ENCODE data around the gene BLVRA. TPM values are rescaled to one million over a fixed set of nuclear protein-coding genes. Genes with fewer than 3 reads are reported as not detected.
"Not testable (repeated sequence)": the region's sequence is repeated elsewhere in the genome, so short reads cannot be mapped to it uniquely, and the experiment has no call there.

Gene BLVRA
- total and polyA plus RNA-seq, 2 experiments from 2014 or later = 21.0 to 34.2 TPM

DNA sequence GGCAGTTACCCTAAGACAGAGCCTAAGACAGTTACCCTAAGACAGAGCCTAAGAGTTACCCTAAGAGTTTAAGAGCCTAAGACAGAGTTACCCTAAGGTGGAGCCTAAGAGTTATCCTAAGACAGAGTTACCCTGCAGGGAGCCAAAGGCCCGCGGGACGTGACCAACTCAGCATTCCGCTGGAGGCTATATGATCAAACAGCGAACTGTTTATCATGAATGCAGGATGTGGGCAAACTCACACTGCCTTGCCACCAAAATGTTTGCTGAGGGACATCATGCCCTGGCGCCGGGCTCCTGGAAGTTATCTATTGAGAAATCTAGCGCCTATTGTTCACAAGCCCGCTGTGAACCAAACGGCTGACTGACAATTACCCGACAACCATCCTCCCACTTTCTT lies 49.9 kb downstream of the BLVRA start:
- H2AFZ ChIP-seq = no peak overlapping the region
- no peaks in the 10 kb centered on the region for H3K36me3 ChIP-seq (replicated peaks; ENCODE audit: insufficient read depth, low read depth)

DNA sequence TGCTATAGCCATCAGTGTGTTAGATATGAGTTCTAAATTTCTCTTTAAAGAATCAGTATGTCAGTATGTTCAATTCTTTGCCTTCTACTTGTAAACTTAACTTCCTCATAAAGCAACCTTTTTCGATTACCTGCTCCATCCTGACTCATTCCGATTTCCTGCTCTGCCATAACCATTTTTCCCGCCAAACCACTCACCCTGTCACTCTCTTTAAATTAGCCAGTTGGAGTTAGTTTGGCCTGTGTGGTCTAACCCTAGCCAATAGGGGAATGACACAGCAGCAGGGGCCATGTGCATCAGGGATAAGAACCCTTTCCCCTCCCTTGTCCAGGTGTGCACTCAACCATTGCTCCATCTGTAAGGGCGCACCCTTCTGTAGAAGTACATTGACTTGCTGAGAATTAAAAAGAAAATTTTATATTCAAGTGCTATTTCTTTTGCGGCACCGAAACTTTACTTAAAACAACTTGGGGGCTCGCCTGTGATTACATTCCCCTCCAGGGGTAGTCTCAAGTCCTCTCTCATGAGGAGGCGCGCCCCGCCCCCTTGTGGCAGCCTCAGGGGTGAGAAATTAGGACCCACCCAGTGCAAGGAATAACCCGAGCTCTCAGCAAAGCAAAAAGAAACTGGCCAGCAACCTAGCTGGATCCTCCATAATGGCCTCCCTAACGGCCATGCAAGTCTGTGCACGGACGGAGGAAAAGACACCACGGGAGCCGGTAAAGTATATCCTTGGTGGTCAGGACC lies 51.9 kb downstream of the BLVRA start:
- not testable (repeated sequence) for H3K9me2 ChIP-seq (replicated peaks; ENCODE audit: insufficient read depth); DNase-seq (ENCODE audit: low spot score); H3K79me2 ChIP-seq; H2AFZ ChIP-seq; H3K4me2 ChIP-seq; H4K20me1 ChIP-seq (ENCODE audit: insufficient read depth, poor library complexity, severe bottlenecking); H3K4me1 ChIP-seq (ENCODE audit: insufficient read depth); H3K27me3 ChIP-seq; H3K27ac ChIP-seq; H3K36me3 ChIP-seq (replicated peaks; ENCODE audit: insufficient read depth, low read depth); H3K9me3 ChIP-seq (ENCODE audit: low read depth); H3K4me3 ChIP-seq
- TF ChIP-seq, protein P1, sequence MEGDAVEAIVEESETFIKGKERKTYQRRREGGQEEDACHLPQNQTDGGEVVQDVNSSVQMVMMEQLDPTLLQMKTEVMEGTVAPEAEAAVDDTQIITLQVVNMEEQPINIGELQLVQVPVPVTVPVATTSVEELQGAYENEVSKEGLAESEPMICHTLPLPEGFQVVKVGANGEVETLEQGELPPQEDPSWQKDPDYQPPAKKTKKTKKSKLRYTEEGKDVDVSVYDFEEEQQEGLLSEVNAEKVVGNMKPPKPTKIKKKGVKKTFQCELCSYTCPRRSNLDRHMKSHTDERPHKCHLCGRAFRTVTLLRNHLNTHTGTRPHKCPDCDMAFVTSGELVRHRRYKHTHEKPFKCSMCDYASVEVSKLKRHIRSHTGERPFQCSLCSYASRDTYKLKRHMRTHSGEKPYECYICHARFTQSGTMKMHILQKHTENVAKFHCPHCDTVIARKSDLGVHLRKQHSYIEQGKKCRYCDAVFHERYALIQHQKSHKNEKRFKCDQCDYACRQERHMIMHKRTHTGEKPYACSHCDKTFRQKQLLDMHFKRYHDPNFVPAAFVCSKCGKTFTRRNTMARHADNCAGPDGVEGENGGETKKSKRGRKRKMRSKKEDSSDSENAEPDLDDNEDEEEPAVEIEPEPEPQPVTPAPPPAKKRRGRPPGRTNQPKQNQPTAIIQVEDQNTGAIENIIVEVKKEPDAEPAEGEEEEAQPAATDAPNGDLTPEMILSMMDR (IDR thresholded peaks at IDR 0.05; ENCODE audit: poor library complexity) = peak; percentile 9
- WGBS (ENCODE audit: low lambda C conversion rate, missing lambda C conversion rate) = 87% methylated on average over 16 of the region's 16 CpGs

More for the DNA sequence above, 49.9 kb downstream of the BLVRA start:
- WGBS (ENCODE audit: low lambda C conversion rate, missing lambda C conversion rate) = 80% methylated on average over 11 of the region's 11 CpGs
- Histone ChIP-seq H3K9me2 (replicated peaks; ENCODE audit: insufficient read depth) (no peaks in the 10 kb centered on the region), H3K9me3 (ENCODE audit: low read depth) (no peaks in the 10 kb centered on the region), H3K4me2 (no peak overlapping the region), H3K79me2 (no peaks in the 10 kb centered on the region), H3K4me1 (ENCODE audit: insufficient read depth) (no peaks in the 10 kb centered on the region), H3K4me3 (no peak overlapping the region), H3K27me3 (no peaks in the 10 kb centered on the region), H3K27ac (no peak overlapping the region), H4K20me1 (ENCODE audit: insufficient read depth, poor library complexity, severe bottlenecking) (no peaks in the 10 kb centered on the region)
- TF ChIP-seq EZH2phosphoT487 (IDR thresholded peaks at IDR 0.05; ENCODE audit: low read depth, severe bottlenecking, unreplicated experiment) (no peak), EZH2 (IDR thresholded peaks at IDR 0.05; ENCODE audit: borderline replicate concordance) (no peak)
- TF ChIP-seq, protein P1 (IDR thresholded peaks at IDR 0.05; ENCODE audit: poor library complexity) = no peak
- DNase-seq (ENCODE audit: low spot score) = no peak

DNA sequence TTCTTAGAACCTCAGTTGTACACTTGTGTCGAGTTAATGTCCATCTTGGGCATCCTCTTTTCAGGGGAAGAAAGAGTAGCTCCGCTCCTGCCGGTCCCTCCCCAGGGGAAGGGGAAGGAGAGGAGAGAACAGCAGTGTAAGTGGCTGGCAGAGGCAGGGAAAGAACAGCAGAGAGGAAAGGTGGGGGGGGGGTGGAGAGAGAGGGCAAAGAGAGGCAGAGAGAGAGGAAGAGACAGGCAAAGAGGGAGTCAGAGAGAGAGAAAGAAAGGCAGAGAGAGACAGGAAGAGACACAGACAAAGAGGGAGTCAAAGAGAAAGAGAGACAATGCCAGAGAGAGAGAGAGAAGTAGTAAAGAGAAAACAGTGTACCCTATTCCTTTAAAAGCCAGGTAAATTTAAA lies 56.9 kb downstream of the BLVRA start:
- no peak overlapping the region for H3K4me2 ChIP-seq
- H3K79me2 ChIP-seq = no peaks in the 10 kb centered on the region
- no peaks in the 10 kb centered on the region for H3K9me2 ChIP-seq (replicated peaks; ENCODE audit: insufficient read depth)
- H4K20me1 ChIP-seq (ENCODE audit: insufficient read depth, poor library complexity, severe bottlenecking) = no peaks in the 10 kb centered on the region
- no peak for DNase-seq (ENCODE audit: low spot score)
- H3K9me3 ChIP-seq (ENCODE audit: low read depth) = no peaks in the 10 kb centered on the region
- 50% methylated on average over 3 of the region's 3 CpGs for WGBS (ENCODE audit: low lambda C conversion rate, missing lambda C conversion rate)
- H3K4me1 ChIP-seq (ENCODE audit: insufficient read depth) = no peaks in the 10 kb centered on the region
- no peak overlapping the region for H3K4me3 ChIP-seq
- peaks cover 6% of the 10 kb centered on the region for H3K27me3 ChIP-seq
- no peaks in the 10 kb centered on the region for H3K36me3 ChIP-seq (replicated peaks; ENCODE audit: insufficient read depth, low read depth)
- no peak overlapping the region for H3K27ac ChIP-seq
- H2AFZ ChIP-seq = no peak overlapping the region
- TF ChIP-seq EZH2phosphoT487 (IDR thresholded peaks at IDR 0.05; ENCODE audit: low read depth, severe bottlenecking, unreplicated experiment) = no peak
- no peak for TF ChIP-seq EZH2 (IDR thresholded peaks at IDR 0.05; ENCODE audit: borderline replicate concordance)

DNA sequence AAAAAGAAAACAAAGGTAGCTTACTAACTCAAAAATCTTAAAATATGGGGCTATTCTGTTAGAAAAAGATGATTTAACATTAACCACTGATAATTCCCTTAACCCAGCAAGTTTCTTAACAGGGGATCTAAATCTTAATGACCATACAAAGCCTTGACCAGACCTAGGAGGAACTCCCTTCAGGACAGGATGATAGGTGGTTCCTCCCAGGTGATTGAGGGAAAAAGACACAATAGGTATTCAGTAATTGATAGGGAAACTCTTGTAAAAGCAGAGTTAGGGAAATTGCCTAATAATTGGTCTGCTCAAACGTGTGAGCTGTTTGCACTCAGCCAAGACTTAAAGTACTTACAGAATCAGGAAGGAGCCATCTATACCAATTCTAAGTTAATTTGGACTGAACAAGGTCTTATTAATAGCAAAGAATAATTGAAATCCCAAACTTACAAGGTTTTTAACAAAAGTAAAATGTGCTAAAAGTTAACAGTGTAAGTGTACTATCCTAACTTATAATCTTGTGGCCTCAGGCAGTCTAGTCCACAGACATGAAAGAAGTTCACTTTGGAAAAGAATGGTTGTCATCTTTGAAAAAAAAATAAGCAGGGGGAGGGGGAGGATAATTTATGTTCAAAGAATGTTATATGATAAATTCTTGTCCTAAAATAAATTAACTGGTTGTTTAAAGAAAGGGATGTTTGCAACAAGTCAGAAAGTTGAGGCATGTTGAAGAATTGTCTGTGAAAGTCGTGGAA lies 57.7 kb downstream of the BLVRA start:
- H3K4me2 ChIP-seq; H3K27ac ChIP-seq; H3K36me3 ChIP-seq (replicated peaks; ENCODE audit: insufficient read depth, low read depth); H3K9me2 ChIP-seq (replicated peaks; ENCODE audit: insufficient read depth); H2AFZ ChIP-seq; H4K20me1 ChIP-seq (ENCODE audit: insufficient read depth, poor library complexity, severe bottlenecking); H3K79me2 ChIP-seq; H3K27me3 ChIP-seq; H3K4me3 ChIP-seq; H3K9me3 ChIP-seq (ENCODE audit: low read depth); H3K4me1 ChIP-seq (ENCODE audit: insufficient read depth); DNase-seq (ENCODE audit: low spot score): not testable (repeated sequence)
- 55% methylated on average over 2 of the region's 2 CpGs for WGBS (ENCODE audit: low lambda C conversion rate, missing lambda C conversion rate)

DNA sequence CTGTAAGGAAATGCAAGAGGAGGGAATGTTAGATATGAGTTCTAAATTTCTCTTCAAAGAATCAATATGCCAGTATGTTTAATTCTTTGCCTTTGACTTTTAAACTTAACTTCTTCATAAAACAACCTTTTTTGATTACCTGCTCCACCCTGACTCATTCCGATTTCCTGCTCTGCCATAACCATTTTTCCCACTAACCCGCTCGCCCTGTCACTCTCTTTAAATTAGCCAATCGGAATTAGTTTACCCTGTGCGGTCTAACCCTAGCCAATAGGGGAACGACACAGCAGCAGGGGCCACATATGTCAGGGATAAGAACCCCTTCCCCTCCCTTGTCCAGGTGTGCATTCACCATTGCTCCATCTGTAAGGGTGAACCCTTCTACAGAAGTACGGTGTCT lies 64.9 kb downstream of the BLVRA start:
- Histone ChIP-seq H3K27ac (peak overlapping the region; percentile 86), H3K4me2 (peak overlapping the region; percentile 58)
- H3K9me3 ChIP-seq (ENCODE audit: low read depth); H4K20me1 ChIP-seq (ENCODE audit: insufficient read depth, poor library complexity, severe bottlenecking); DNase-seq (ENCODE audit: low spot score); H3K9me2 ChIP-seq (replicated peaks; ENCODE audit: insufficient read depth); H2AFZ ChIP-seq; H3K36me3 ChIP-seq (replicated peaks; ENCODE audit: insufficient read depth, low read depth); H3K4me3 ChIP-seq; H3K4me1 ChIP-seq (ENCODE audit: insufficient read depth); H3K27me3 ChIP-seq; H3K79me2 ChIP-seq: not testable (repeated sequence)
- WGBS (ENCODE audit: low lambda C conversion rate, missing lambda C conversion rate) = 96% methylated on average over 7 of the region's 7 CpGs

Data from hepatocyte (in vitro differentiated cells).